Upper lobe of right lung (tissue), 1 donor: ENCODE results near the gene ATP5F1B. TPM values are rescaled to one million over a fixed set of nuclear protein-coding genes. Genes with fewer than 3 reads are reported as not detected.
"Not testable (repeated sequence)": the region's sequence is repeated elsewhere in the genome, so short reads cannot be mapped to it uniquely, and the experiment has no call there.

ENCODE experiments used
- ATAC-seq: fragments of 200-7000 bp; cut with Tn5 transposase; one replicate; pipeline ENCODE4 v1.9.1; 2020; ENCODE audit warnings: mild to moderate bottlenecking, moderate library complexity
- DNase-seq: peaks from one replicate; pipeline ENCODE4 v3.0.0-alpha.2; 2020
- H3K27ac ChIP-seq: fragments of 200-600 bp; one replicate; pipeline ENCODE4 v1.8.0; 2022
- H3K27me3 ChIP-seq: fragments of 200-600 bp; one replicate; pipeline ENCODE4 v1.8.0; 2022; ENCODE audit warnings: mild to moderate bottlenecking
- H3K36me3 ChIP-seq: fragments of 200-600 bp; one replicate; pipeline ENCODE4 v1.8.0; 2022
- H3K4me1 ChIP-seq: fragments of 200-600 bp; one replicate; pipeline ENCODE4 v1.8.0; 2022
- H3K4me3 ChIP-seq: fragments of 200-600 bp; one replicate; pipeline ENCODE4 v1.8.0; 2022; ENCODE audit warnings: mild to moderate bottlenecking
- H3K9me3 ChIP-seq: fragments of 200-600 bp; one replicate; pipeline ENCODE4 v1.8.0; 2022
- intact Hi-C: fragments of 100-400 bp; cut with DNase I; formaldehyde crosslinking; loops from one replicate; pipeline ENCODE4 v1.11.0; 2022
- total RNA-seq: library from RNA; stranded (reverse); fragmentation: NEBNext Ultra II Directional; extraction: Animal tissue kit (Norgen Biotek cat#: 25700); gene quantifications from one replicate; pipeline ENCODE4 v1.2.1, GENCODE V29; 2021
- TF ChIP-seq, protein P1 (sequence below): fragments of 200-600 bp; IDR thresholded peaks from one replicate; pipeline ENCODE4 v1.8.0; 2022; ENCODE audit warnings: antibody characterized with exemption
- donor health status: DM: no; HTN: yes; CAD: no; lungs with severe emphysema.

Gene ATP5F1B
- total RNA-seq, 1 donor from 2014 or later, result 338 TPM

DNA sequence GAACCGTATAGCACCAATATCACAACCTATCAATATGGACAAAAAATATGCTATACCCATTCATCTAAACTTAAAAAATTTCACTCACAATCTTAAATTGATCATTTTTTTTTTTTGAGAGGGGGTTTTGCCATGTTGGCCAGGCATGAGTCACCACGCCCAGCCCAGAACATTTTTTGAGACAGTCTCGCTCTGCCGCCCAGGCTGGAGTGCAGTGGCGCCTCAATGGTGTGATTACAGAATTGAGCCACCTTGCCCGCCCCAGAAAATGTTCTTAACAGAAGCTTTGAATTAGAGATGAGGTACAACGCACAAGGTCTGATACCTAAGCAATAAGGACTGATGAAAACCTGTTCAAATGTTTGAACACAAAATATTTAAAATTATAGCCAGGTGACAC lies 15.8 kb upstream of the ATP5F1B start:
- Histone ChIP-seq H3K4me1 (no peaks in the 10 kb centered on the region), H3K36me3 (peaks cover 40% of the 10 kb centered on the region), H3K4me3 (no peak overlapping the region), H3K9me3 (no peaks in the 10 kb centered on the region), H3K27ac (no peak overlapping the region), H3K27me3 (no peaks in the 10 kb centered on the region)
- DNase-seq, result no peak
- TF ChIP-seq, protein P1, sequence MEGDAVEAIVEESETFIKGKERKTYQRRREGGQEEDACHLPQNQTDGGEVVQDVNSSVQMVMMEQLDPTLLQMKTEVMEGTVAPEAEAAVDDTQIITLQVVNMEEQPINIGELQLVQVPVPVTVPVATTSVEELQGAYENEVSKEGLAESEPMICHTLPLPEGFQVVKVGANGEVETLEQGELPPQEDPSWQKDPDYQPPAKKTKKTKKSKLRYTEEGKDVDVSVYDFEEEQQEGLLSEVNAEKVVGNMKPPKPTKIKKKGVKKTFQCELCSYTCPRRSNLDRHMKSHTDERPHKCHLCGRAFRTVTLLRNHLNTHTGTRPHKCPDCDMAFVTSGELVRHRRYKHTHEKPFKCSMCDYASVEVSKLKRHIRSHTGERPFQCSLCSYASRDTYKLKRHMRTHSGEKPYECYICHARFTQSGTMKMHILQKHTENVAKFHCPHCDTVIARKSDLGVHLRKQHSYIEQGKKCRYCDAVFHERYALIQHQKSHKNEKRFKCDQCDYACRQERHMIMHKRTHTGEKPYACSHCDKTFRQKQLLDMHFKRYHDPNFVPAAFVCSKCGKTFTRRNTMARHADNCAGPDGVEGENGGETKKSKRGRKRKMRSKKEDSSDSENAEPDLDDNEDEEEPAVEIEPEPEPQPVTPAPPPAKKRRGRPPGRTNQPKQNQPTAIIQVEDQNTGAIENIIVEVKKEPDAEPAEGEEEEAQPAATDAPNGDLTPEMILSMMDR, result no peak
- intact Hi-C loops, result no loop called here
- no peak for ATAC-seq

DNA sequence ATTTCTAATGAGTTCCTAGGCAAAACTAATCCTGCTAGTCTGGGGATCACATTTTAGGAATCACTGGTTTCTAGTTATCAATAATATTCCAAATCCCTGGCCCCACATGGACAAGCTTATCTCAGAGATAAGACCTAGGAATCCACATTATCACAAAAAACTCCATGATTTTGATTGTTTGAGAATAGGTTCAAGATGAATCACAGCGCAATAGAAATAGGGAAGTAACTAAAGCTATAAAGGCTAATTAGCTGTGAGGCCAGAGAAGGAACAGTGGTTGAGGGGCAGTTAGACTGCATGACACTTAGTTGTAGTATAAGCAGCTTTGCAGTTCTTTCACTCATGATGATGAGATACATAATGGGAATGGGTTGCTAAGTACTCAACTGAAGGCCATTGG lies 13.1 kb upstream of the ATP5F1B start:
- intact Hi-C loops, result no loop called here
- TF ChIP-seq, protein P1, result no peak
- DNase-seq (no peak), ATAC-seq (no peak)
- no peaks in the 10 kb centered on the region for H3K9me3 ChIP-seq
- H3K27me3 ChIP-seq, result no peaks in the 10 kb centered on the region
- no peak overlapping the region for H3K4me3 ChIP-seq
- no peak overlapping the region for H3K27ac ChIP-seq
- H3K36me3 ChIP-seq, result peaks cover 14% of the 10 kb centered on the region
- H3K4me1 ChIP-seq, result no peaks in the 10 kb centered on the region

DNA sequence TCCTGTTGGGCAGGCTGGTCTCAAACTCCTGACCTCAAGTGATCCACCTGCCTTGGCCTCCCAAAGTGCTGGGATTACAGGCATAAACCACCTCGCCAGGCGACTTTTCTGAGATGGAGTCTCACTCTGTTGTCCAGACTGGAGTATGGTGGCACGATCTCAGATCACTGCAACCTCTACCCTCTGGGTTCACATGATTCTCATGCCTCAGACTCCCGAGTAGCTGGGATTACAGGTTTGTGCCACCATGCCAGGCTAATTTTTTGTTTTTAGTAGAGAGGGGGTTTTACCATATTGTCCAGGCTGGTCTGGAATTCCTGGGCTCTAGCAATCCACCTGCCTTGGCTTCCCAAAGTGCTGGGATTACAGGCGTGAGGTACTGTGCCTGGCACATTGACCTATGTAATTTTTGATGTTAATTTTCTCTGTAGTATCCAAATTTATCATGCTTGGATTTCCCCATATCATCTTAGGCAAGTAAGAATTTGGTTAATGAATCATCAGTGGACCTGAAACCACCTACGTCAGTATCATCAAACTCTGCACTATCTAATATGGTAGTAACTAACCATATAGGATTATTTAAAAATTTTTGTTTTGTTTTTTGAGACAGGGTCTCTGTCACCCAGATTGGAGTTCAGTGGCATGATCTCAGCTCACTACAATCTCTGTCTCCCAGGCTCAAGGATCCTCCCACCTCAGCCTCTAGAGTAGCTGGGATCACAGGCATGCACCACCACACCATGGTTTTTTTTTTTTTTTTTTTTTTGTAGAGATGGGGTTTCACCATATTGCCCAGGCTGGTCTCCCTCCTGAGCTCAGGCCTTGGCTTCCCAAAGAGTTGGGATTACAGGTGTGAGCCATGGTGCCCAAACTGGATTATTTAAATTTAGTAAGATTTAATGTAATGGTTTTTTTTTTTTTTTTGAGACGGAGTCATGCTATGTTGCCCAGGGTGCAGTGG lies 11.9 kb upstream of the ATP5F1B start:
- peaks cover 1% of the 10 kb centered on the region for H3K36me3 ChIP-seq
- H3K27ac ChIP-seq, result no peak overlapping the region
- intact Hi-C loops, result no loop called here
- TF ChIP-seq, protein P1, result no peak
- H3K9me3 ChIP-seq, result no peaks in the 10 kb centered on the region
- no peaks in the 10 kb centered on the region for H3K4me1 ChIP-seq
- no peak overlapping the region for H3K4me3 ChIP-seq
- ATAC-seq, result no peak
- no peak for DNase-seq
- H3K27me3 ChIP-seq, result no peaks in the 10 kb centered on the region

DNA sequence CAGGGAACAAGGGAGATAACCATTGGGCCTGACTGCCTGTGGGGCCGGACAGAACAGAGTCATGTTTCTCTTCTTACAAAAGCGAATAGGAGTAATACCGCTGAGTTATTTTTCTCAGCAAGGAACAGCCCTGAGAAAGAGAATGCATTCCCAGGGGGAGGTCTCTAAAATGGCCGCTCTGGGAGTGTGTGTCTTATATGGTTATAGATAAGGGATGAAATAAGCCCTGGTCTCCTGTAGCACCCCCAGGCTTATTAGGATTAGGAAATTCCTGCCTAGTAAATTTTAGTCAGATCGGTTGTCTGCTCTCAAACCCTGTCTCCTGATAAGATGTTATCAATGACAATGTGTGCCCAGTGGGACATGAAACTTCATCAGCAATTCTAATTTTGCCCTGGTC lies 8.0 kb upstream of the ATP5F1B start:
- not testable (repeated sequence) for DNase-seq, H3K27ac ChIP-seq, ATAC-seq

DNA sequence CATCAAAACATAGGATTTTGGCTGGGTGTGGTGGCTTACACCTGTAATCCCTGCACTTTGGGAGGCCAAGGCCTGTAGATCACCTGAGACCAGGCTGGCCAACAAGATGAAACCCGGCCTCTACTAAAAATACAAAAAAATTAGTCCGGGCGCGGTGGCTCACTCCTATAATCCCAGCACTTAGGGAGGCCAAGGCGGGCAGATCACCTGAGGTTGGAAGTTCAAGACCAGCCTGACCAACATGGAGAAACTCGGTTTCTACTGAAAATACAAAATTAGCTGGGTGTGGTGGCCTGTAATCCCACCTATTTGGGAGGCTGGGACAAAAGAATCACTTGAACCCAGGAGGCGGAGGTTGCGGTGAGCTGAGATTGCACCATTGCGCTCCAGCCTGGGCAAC lies 2.2 kb upstream of the ATP5F1B start:
- H3K27ac ChIP-seq, ATAC-seq, H3K27me3 ChIP-seq, H3K4me3 ChIP-seq, intact Hi-C loops, H3K9me3 ChIP-seq, DNase-seq: not testable (repeated sequence)
- H3K36me3 ChIP-seq, result peaks cover 17% of the 10 kb centered on the region
- H3K4me1 ChIP-seq, result peaks cover 22% of the 10 kb centered on the region

More for the DNA sequence above, 8.0 kb upstream of the ATP5F1B start:
- H3K27me3 ChIP-seq, H3K4me3 ChIP-seq, H3K36me3 ChIP-seq, H3K9me3 ChIP-seq, intact Hi-C loops, H3K4me1 ChIP-seq: not testable (repeated sequence)

DNA sequence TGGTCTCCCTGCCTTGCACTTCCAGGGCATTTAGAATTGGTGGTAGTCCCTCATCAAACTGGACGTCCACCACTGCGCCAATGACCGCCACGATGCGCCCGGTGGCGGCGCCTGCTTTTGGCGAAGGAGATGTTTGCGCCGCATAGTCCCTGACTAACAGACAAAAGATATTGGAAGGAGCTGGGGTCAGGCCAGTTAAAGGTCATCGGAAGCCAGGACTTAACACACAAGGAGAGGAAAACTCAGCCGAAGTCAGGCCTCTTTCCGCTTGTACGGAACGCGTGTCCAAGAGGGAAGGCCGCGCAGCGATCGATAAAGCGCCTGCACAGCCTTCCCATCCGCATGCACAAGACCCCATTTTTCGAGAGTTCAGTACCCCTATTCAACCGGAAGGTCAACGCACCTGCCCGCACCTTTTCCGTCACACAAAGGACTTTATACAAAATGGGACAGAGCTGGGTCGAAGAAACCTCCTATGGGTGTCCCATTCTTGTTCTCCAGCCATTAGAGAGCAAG lies 525 bp downstream of the ATP5F1B start:
- ATAC-seq, result no peak
- intact Hi-C loops, result no loop called here

More for the DNA sequence above, 525 bp downstream of the ATP5F1B start:
- TF ChIP-seq, protein P1, result no peak
- Histone ChIP-seq H3K27me3 (no peaks in the 10 kb centered on the region), H3K36me3 (peaks cover 45% of the 10 kb centered on the region), H3K27ac (peak overlapping the region; percentile 97), H3K4me3 (peak overlapping the region; percentile 100), H3K9me3 (no peaks in the 10 kb centered on the region), H3K4me1 (peaks cover 22% of the 10 kb centered on the region)
- DNase-seq, result no peak
